ENCODE measurements around the gene TMEM131L.
"Not testable (repeated sequence)": the region's sequence is repeated elsewhere in the genome, so short reads cannot be mapped to it uniquely, and the experiment has no call there.

TMEM131L gene

GRCh38 chr4:153447175-153447905, 18.8 kb upstream of the TMEM131L start:
- DNase-seq, result no peak

- no peak for DNase-seq
These were observed 18.0 kb upstream of the TMEM131L start for GRCh38 chr4:153448003-153448731.

GRCh38 chr4:153449338-153449737, 16.8 kb upstream of the TMEM131L start:
- DNase-seq, result no peak

GRCh38 chr4:153450544-153450917, 15.6 kb upstream of the TMEM131L start:
- no peak for DNase-seq

GRCh38 chr4:153451145-153451544, 15.0 kb upstream of the TMEM131L start:
- not testable (repeated sequence) for DNase-seq

GRCh38 chr4:153451911-153452657, 14.1 kb upstream of the TMEM131L start:
- DNase-seq, result peak; percentile 79 to 86

- DNase-seq, result peak in 1 of 2 donors; percentile 23
These were observed 13.3 kb upstream of the TMEM131L start for GRCh38 chr4:153452658-153453378.

GRCh38 chr4:153453402-153453801, 12.8 kb upstream of the TMEM131L start:
- DNase-seq, result peak; percentile 39 to 58

- DNase-seq, result no peak
These were observed 7.2 kb upstream of the TMEM131L start for GRCh38 chr4:153458969-153459368.

- not testable (repeated sequence) for DNase-seq
These were observed 4.6 kb upstream of the TMEM131L start for GRCh38 chr4:153461549-153461948.

- no peak for DNase-seq
These were observed 2.1 kb upstream of the TMEM131L start for GRCh38 chr4:153464068-153464467.

- peak; percentile 31 to 38 for DNase-seq
These were observed 1.0 kb upstream of the TMEM131L start for GRCh38 chr4:153465140-153465539.

- DNase-seq, result peak; percentile 37 to 39
These were observed 512 bp upstream of the TMEM131L start for GRCh38 chr4:153465615-153466080.

- no peak for DNase-seq
These were observed 1.1 kb downstream of the TMEM131L start for GRCh38 chr4:153466949-153467896.

GRCh38 chr4:153467897-153468262, 1.7 kb downstream of the TMEM131L start:
- DNase-seq, result peak in 1 of 2 donors; percentile 25

- DNase-seq, result no peak
These were observed 2.4 kb downstream of the TMEM131L start for GRCh38 chr4:153468587-153468986.

GRCh38 chr4:153469031-153469430, 2.9 kb downstream of the TMEM131L start:
- no peak for DNase-seq

- not testable (repeated sequence) for DNase-seq
These were observed 5.0 kb downstream of the TMEM131L start for GRCh38 chr4:153471071-153471697.

GRCh38 chr4:153471698-153472093, 5.5 kb downstream of the TMEM131L start:
- no peak for DNase-seq

- no peak for DNase-seq
These were observed 6.2 kb downstream of the TMEM131L start for GRCh38 chr4:153472122-153473037.
